ENCODE data around the gene COX8C. TPM values are rescaled to one million over a fixed set of nuclear protein-coding genes. Genes with fewer than 3 reads are reported as not detected.
A peak's percentile ranks its signal among the peaks of the same experiment; 100 is the strongest.

The COX8C gene
- total RNA-seq, 6 donors from 2014 or later: not detected

DNA sequence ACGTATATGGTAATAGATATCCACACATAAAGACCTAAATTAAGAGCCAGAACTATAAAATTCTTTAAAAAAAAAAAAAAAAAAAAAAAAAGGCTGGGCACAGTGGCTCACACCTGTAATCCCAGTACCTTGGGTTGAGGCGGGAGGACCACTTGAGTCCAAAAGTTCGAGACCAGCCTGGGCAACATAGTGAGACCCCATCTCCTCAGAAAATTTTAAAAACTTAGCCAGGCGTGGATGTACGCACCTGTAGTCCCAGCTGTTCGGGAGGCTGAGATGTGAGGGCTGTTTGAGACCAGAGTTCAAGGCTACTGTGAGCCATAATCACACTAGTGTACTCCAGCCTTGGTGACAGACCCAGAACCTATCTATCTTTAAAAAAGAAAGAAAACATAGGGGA, 18.4 kb upstream of the COX8C start:
- Histone ChIP-seq H3K9me3 (no peaks in the 10 kb centered on the region), H3K27me3 (no peaks in the 10 kb centered on the region), H3K4me3 (no peak overlapping the region), H3K27ac (no peak overlapping the region), H3K4me1 (peaks cover 30 to 55% (median 33%) of the 10 kb centered on the region in 4 donors), H3K36me3 (no peaks in the 10 kb centered on the region)
- ATAC-seq (ENCODE audit: low FRiP score in 2 of 2) (no peak), DNase-seq (no peak)
- 97 to 99% methylated on average over 6 of the region's 6 CpGs for WGBS, 2 donors
- no peak for TF ChIP-seq POLR2A (IDR thresholded peaks at IDR 0.05)
- TF ChIP-seq EP300 (IDR thresholded peaks at IDR 0.05): no peak
- TF ChIP-seq, protein P1, sequence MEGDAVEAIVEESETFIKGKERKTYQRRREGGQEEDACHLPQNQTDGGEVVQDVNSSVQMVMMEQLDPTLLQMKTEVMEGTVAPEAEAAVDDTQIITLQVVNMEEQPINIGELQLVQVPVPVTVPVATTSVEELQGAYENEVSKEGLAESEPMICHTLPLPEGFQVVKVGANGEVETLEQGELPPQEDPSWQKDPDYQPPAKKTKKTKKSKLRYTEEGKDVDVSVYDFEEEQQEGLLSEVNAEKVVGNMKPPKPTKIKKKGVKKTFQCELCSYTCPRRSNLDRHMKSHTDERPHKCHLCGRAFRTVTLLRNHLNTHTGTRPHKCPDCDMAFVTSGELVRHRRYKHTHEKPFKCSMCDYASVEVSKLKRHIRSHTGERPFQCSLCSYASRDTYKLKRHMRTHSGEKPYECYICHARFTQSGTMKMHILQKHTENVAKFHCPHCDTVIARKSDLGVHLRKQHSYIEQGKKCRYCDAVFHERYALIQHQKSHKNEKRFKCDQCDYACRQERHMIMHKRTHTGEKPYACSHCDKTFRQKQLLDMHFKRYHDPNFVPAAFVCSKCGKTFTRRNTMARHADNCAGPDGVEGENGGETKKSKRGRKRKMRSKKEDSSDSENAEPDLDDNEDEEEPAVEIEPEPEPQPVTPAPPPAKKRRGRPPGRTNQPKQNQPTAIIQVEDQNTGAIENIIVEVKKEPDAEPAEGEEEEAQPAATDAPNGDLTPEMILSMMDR (IDR thresholded peaks at IDR 0.05): no peak
- TF ChIP-seq POLR2AphosphoS5 (IDR thresholded peaks at IDR 0.05): no peak

DNA sequence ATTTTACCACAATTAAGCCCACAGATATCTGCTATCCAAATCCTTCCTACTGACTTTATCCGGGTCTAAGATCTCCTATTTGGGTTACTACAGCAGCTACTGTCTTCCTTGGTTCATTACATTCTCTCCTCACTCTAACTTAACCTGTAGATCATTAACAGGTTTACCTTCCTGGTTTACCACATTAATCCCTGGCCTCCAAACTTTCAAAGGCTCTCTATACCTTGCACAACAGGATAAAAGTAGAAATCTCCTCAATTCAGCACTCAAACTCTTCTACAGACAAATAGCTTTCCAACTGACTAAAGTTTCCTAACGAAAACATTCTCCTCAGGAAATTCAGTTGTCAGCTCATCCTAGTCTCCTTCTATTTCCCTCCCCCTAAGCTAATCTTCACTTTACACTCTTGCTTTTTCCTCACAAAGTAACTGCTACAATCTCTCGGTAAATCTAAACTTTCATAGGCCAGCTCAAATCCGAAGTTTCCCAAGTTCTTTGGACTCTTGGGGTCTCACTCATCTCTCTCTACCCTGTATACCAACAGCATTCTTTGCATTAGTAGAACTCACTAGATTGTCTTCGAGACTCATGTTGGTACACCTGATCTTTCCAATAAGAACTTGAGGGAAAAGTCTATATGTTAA, 16.9 kb upstream of the COX8C start:
- Histone ChIP-seq H3K9me3 (no peaks in the 10 kb centered on the region), H3K36me3 (no peaks in the 10 kb centered on the region), H3K4me1 (peaks cover 31 to 52% (median 34%) of the 10 kb centered on the region in 4 donors), H3K27me3 (no peaks in the 10 kb centered on the region), H3K4me3 (no peak overlapping the region), H3K27ac (peak overlapping the region in 2 of 4 donors; percentile 1 to 100)
- TF ChIP-seq POLR2A (IDR thresholded peaks at IDR 0.05) (no peak), EP300 (IDR thresholded peaks at IDR 0.05) (no peak), POLR2AphosphoS5 (IDR thresholded peaks at IDR 0.05) (no peak)
- TF ChIP-seq, protein P1 (IDR thresholded peaks at IDR 0.05): no peak
- DNase-seq: no peak
- ATAC-seq (ENCODE audit: low FRiP score in 2 of 2): no peak
- WGBS, 2 donors: 54 to 61% methylated on average over 5 of the region's 5 CpGs

DNA sequence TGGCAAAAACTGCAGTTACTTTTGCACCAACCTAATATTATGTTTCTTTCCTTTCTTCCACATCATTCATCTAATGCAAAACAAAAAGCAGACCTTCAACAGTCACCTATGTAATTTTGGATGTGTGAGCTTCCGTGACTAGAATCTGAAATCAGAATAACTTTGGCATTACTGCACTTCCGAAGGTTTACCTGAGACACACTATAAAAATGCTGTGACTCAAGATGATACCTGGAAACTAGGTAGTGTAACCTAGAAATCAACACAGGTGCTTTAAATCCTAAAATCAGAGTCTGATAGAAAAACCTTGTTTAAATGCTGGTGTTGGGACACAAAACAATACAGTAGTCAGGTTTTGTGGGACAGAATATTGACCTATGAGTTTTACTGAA, 16.4 kb upstream of the COX8C start:
- no peaks in the 10 kb centered on the region for H3K9me3 ChIP-seq
- H3K4me3 ChIP-seq: no peak overlapping the region
- no peak for TF ChIP-seq POLR2A (IDR thresholded peaks at IDR 0.05)
- TF ChIP-seq, protein P1 (IDR thresholded peaks at IDR 0.05): no peak
- TF ChIP-seq EP300 (IDR thresholded peaks at IDR 0.05): no peak
- no peak for TF ChIP-seq POLR2AphosphoS5 (IDR thresholded peaks at IDR 0.05)
- 85 to 98% methylated on average over 2 of the region's 2 CpGs for WGBS, 2 donors
- H3K4me1 ChIP-seq: peaks cover 31 to 48% (median 34%) of the 10 kb centered on the region in 4 donors
- ATAC-seq (ENCODE audit: low FRiP score in 2 of 2) (no peak), DNase-seq (no peak)
- H3K36me3 ChIP-seq: no peaks in the 10 kb centered on the region
- H3K27ac ChIP-seq: peak overlapping the region in 3 of 4 donors; percentile 1 to 100 (median 98)
- no peaks in the 10 kb centered on the region for H3K27me3 ChIP-seq

DNA sequence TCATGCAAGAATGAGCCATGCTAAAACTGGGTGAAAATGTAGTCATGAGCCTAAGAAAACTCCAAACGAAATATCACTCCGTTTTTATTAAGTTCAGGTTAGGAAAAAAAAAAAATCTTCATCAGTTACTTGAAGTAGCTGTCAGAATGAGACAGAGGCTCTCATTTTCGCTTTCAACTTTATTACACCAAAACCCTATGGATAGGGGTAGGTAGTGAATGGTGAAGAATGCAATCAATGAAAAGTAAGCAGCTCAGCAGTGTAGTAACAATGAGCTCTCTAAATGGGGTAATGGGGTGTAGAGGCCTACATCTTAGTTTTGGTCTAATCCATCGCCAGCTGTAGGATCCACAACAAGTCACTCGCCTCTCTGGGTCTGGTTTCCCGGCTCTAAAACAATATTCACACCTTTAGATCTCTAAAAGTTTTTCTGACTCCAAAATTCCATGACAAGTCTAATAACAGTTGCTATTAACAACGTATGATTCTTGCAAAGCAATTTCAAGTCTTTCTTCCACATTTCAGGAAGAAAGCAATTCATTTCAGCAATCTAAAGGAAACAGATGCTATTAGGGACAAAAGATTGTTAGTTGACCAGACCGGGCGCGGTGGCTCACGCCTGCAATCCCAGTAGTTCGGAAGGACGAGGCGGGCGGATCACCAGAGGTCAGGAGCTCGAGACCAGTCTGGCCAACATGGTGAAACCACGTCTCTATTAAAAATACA, 15.8 kb upstream of the COX8C start:
- Histone ChIP-seq H3K9me3 (no peaks in the 10 kb centered on the region), H3K27ac (peak overlapping the region; percentile 96 to 100 (median 98)), H3K36me3 (no peaks in the 10 kb centered on the region), H3K27me3 (no peaks in the 10 kb centered on the region), H3K4me3 (peak overlapping the region in 3 of 4 donors; percentile 79 to 98 (median 97)), H3K4me1 (peaks cover 30 to 48% (median 34%) of the 10 kb centered on the region in 4 donors)
- DNase-seq: peak in 1 of 2 donors; percentile 47
- no peak for ATAC-seq (ENCODE audit: low FRiP score in 2 of 2)
- TF ChIP-seq, protein P1 (IDR thresholded peaks at IDR 0.05): no peak
- TF ChIP-seq EP300 (IDR thresholded peaks at IDR 0.05) (no peak), POLR2AphosphoS5 (IDR thresholded peaks at IDR 0.05) (no peak), POLR2A (IDR thresholded peaks at IDR 0.05) (no peak)
- 38 to 39% methylated on average over 17 of the region's 17 CpGs for WGBS, 2 donors

Data from upper lobe of left lung (tissue), 6 donors.